ENCODE results near the gene CDKN2B-AS1. TPM values are rescaled to one million over a fixed set of nuclear protein-coding genes. Genes with fewer than 3 reads are reported as not detected.

Gene CDKN2B-AS1
- total and polyA plus RNA-seq, 4 donors: 0.58 to 8.0 (median 1.1) TPM

DNA sequence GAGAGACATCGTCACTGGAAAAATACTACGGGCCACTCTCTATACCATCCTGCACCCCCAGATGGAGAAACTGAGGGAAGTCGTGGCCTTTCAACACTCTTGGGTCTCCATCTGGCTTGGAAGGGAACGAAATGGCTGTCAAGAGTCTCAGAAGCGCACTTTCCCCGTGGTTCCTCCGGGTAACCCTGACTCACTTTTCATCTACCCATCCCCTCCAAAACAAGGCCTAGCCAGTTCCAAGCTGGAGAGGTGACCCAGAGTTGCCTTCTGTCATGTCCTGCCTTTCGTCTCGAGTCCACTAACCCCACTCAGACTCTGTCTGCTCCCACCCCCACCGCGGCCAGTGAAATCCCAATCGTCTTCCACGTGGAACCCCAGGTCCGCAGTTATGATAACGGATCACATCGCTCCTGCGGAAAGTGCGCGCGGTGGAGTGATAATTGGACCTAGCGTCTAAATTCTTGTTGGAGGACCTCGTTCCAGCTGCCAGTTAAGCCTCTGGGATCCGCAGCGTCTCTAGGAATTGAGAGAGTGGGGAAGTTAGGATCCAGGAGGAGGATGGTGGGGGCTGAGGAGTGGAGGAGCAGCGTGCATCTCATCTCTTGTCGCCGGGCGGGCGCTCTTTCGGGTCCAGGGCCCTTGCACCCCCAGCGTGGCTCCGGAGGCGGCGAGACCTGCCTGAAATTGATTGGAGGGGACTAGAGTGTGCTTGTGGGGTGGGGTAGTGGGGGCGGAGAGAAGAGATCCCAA lies 5.0 kb upstream of the CDKN2B-AS1 start:
- intact Hi-C loops (cut with DNase I): no loop called here
- Histone ChIP-seq H3K36me3 (ENCODE audit: control insufficient read depth in 1 of 2, insufficient read depth in 2 of 2, low read length in 1 of 2) (no peaks in the 10 kb centered on the region), H3K27ac (ENCODE audit: low read depth in 1 of 2, low read length in 2 of 2) (no peak overlapping the region), H3K27me3 (ENCODE audit: control insufficient read depth in 1 of 2, insufficient read depth in 2 of 2, low read length in 1 of 2) (no peaks in the 10 kb centered on the region), H3K4me1 (ENCODE audit: control insufficient read depth in 1 of 2, insufficient read depth in 2 of 2, low read length in 2 of 2) (no peaks in the 10 kb centered on the region), H3K9me3 (ENCODE audit: control insufficient read depth, low read length) (no peaks in the 10 kb centered on the region), H3K4me3 (ENCODE audit: low read length in 2 of 2) (no peak overlapping the region)
- ATAC-seq (ENCODE audit: low FRiP score) (no peak), DNase-seq (peak in 1 of 2 donors; percentile 73)
- 26 to 32% methylated on average over 35 of the region's 35 CpGs for WGBS, 2 donors

DNA sequence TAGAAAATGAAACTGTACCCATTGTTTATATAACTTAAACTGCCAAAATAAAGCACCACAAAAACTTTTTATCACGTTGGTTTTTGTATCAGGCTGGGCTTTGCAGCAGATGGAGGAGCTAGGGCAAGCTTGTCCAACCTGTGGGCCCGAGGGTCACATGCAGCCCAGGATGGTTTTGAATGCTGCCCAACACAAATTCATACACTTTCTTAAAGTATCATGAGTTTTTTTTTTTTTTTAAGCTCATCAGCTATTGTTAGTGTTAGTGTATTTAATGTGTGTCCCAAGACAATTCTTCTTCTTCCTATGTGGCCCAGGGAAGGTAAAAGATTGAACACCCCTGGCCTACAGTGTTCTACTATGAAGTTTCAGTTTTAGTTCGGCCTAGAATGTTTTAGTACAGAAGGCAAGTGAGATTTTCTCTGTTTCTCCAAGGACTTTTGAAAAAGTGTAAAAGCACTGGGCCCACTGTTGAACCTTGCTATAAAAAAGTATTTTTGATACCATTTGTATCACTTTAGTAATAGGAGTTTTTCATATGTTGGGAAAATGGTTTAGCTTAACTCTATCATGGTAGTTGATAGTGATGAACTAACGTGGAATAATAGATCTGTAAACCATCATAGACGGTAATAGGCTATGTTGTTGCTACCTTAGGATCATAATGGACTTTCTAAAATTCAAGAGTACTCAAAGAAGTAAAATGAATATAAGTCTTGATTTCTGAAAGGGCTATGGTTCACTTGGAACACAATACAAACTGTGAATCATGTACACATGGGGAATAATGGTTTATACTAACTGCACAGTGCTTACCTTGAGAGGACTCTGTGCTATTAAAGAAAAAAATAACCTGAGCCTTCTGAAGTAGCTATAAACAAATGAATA lies 3.3 kb upstream of the CDKN2B-AS1 start:
- H3K9me3 ChIP-seq (ENCODE audit: control insufficient read depth, low read length): no peaks in the 10 kb centered on the region
- no peaks in the 10 kb centered on the region for H3K27me3 ChIP-seq (ENCODE audit: control insufficient read depth in 1 of 2, insufficient read depth in 2 of 2, low read length in 1 of 2)
- DNase-seq (no peak), ATAC-seq (ENCODE audit: low FRiP score) (no peak)
- intact Hi-C loops (cut with DNase I): no loop called here
- 90% methylated on average over 5 of the region's 5 CpGs for WGBS, 2 donors
- H3K27ac ChIP-seq (ENCODE audit: low read depth in 1 of 2, low read length in 2 of 2): no peak overlapping the region
- no peak overlapping the region for H3K4me3 ChIP-seq (ENCODE audit: low read length in 2 of 2)
- H3K4me1 ChIP-seq (ENCODE audit: control insufficient read depth in 1 of 2, insufficient read depth in 2 of 2, low read length in 2 of 2): no peaks in the 10 kb centered on the region
- no peaks in the 10 kb centered on the region for H3K36me3 ChIP-seq (ENCODE audit: control insufficient read depth in 1 of 2, insufficient read depth in 2 of 2, low read length in 1 of 2)

DNA sequence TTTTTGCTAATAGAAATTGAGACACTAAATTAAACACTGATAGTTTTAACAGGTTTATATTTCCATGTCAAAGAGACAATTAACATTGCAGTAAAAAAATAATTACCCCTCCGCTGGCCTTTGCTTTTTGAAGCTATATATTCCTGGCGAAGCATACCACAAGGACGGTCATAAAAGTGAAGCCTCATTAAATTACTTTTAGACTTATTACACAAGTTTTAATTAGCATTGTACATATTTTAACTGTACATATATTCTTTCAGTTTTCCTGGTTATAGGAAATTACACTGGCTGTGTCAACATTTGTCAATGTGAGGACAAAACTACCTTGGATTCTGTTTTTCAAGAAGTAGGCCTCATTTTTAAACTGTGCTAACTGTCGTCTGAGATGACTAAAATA lies 1.6 kb upstream of the CDKN2B-AS1 start:
- ATAC-seq (ENCODE audit: low FRiP score) (no peak), DNase-seq (no peak)
- Histone ChIP-seq H3K9me3 (ENCODE audit: control insufficient read depth, low read length) (no peaks in the 10 kb centered on the region), H3K27ac (ENCODE audit: low read depth in 1 of 2, low read length in 2 of 2) (no peak overlapping the region), H3K27me3 (ENCODE audit: control insufficient read depth in 1 of 2, insufficient read depth in 2 of 2, low read length in 1 of 2) (no peaks in the 10 kb centered on the region), H3K36me3 (ENCODE audit: control insufficient read depth in 1 of 2, insufficient read depth in 2 of 2, low read length in 1 of 2) (no peaks in the 10 kb centered on the region), H3K4me3 (ENCODE audit: low read length in 2 of 2) (no peak overlapping the region), H3K4me1 (ENCODE audit: control insufficient read depth in 1 of 2, insufficient read depth in 2 of 2, low read length in 2 of 2) (no peaks in the 10 kb centered on the region)
- 98% methylated on average over 4 of the region's 4 CpGs for WGBS, 2 donors
- intact Hi-C loops (cut with DNase I): no loop called here

DNA sequence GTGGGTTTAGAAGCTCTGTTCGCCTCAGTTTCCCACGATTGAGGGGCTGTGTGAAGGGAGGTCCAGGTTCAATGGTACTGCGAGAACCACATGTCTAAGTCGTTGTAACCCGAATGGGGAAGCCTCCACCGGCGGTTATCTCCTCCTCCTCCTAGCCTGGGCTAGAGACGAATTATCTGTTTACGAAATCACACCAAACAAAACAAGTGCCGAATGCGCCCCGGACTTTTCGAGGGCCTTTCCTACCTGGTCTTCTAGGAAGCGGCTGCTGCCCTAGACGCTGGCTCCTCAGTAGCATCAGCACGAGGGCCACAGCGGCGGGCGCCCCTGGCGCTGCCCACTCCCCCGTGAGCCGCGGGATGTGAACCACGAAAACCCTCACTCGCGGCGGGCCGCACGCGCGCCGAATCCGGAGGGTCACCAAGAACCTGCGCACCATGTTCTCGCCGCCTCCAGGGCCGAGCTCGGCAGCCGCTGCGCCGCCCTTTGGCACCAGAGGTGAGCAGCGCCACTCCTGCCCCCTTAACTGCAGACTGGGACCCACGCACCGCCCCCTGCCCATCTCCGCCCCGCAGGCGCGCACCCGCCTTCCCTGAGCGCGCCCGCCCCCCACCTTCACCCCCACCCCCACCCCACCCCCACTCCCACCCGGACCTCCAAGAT lies 567 bp upstream of the CDKN2B-AS1 start, which contains the start of gene CDKN2A:
CDKN2A (minus strand) TSS at position 500 of the 663 bp plus-strand sequence.
- Histone ChIP-seq H3K4me1 (ENCODE audit: control insufficient read depth in 1 of 2, insufficient read depth in 2 of 2, low read length in 2 of 2) (no peaks in the 10 kb centered on the region), H3K4me3 (ENCODE audit: low read length in 2 of 2) (peak within 1 kb of the TSS; percentile 64 to 72), H3K9me3 (ENCODE audit: control insufficient read depth, low read length) (no peaks in the 10 kb centered on the region), H3K27me3 (ENCODE audit: control insufficient read depth in 1 of 2, insufficient read depth in 2 of 2, low read length in 1 of 2) (no peaks in the 10 kb centered on the region), H3K27ac (ENCODE audit: low read depth in 1 of 2, low read length in 2 of 2) (no peak within 1 kb of the TSS), H3K36me3 (ENCODE audit: control insufficient read depth in 1 of 2, insufficient read depth in 2 of 2, low read length in 1 of 2) (no peaks in the 10 kb centered on the region)
- 9 to 13% methylated on average over 42 to 53 of the region's 53 CpGs for WGBS, 2 donors
- intact Hi-C loops (cut with DNase I): no loop called here
- peak; percentile 40 for ATAC-seq (ENCODE audit: low FRiP score)
- DNase-seq: peak; percentile 55 to 80

DNA sequence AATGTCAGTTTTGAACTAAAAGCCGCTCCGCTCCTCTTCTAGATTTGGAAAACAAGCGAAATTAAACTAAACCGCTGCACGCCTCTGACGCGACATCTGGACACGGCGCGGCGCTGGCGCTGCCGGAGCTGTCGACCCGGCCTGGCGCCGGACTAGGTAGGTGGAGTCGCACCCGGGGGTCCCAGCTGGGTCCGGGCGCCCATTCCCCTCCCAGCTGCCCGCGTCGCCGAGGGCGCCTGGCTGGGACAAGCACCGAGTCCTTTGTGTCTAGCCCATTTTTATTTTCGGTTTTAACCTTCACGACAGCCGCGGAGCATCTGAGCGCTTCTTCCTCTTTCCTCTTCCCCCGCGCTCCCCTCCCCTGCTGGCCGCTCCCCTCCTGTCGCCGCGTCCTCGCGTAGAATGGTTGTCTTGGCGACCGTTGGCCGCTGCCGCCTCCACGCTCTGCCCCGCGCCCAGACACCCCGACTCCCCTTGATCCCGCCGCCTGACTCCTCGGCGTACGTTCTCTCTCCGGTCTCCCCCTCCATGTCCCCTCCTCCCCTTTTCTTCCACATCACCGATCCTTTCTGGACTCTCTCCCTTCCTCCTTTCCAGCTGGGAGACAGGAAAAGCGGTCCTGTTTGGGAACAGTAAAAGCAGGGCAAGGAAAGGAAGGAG lies 545 bp downstream of the CDKN2B-AS1 start:
- Histone ChIP-seq H3K9me3 (ENCODE audit: control insufficient read depth, low read length) (no peaks in the 10 kb centered on the region), H3K27me3 (ENCODE audit: control insufficient read depth in 1 of 2, insufficient read depth in 2 of 2, low read length in 1 of 2) (no peaks in the 10 kb centered on the region), H3K27ac (ENCODE audit: low read depth in 1 of 2, low read length in 2 of 2) (no peak overlapping the region), H3K4me3 (ENCODE audit: low read length in 2 of 2) (peak overlapping the region; percentile 64 to 72), H3K36me3 (ENCODE audit: control insufficient read depth in 1 of 2, insufficient read depth in 2 of 2, low read length in 1 of 2) (no peaks in the 10 kb centered on the region), H3K4me1 (ENCODE audit: control insufficient read depth in 1 of 2, insufficient read depth in 2 of 2, low read length in 2 of 2) (no peaks in the 10 kb centered on the region)
- DNase-seq: peak; percentile 89 to 91
- intact Hi-C loops (cut with DNase I): no loop called here
- 0 to 1% methylated on average over 55 to 56 of the region's 56 CpGs for WGBS, 2 donors
- ATAC-seq (ENCODE audit: low FRiP score): peak; percentile 80

DNA sequence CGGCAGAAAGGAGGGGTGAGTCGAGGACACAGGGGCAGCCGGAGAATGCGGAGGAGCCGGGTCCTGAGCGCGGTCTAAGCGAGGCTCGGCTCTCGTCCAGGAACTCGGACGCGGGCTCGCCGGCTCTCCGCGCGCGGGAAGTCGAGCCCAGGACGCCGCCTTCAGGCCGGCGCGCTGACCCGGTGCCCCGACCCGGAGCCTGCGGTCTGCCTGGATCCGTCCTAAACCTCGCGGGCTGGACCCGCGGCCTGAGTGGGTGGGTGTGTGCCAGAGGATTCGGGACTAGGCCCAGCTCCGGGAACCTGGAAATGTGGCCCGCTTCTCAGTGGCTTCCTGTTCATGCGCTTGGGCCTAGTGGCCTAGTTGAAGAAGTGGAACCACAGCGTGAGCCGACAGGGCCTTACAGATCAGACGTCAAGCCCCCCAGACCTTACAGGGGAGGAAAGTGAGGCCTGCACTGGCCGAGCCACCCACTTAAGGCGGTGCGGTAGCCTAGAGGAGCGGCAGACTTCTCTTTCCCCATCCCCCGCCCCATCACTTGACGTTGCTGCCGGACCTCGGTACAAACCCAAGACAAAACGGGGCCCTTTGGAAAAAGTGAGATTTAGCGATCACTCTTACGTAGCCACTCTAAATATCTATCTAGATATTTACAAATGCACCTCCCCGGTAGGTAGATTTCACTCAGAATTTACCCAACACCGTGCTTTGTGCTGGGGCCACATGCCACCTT lies 1.2 kb downstream of the CDKN2B-AS1 start:
- DNase-seq (peak; percentile 69 to 86), ATAC-seq (ENCODE audit: low FRiP score) (peak; percentile 67)
- WGBS, 2 donors: 30% methylated on average over 54 of the region's 54 CpGs
- intact Hi-C loops (cut with DNase I): no loop called here
- Histone ChIP-seq H3K4me3 (ENCODE audit: low read length in 2 of 2) (peak overlapping the region; percentile 64 to 72), H3K27ac (ENCODE audit: low read depth in 1 of 2, low read length in 2 of 2) (no peak overlapping the region), H3K36me3 (ENCODE audit: control insufficient read depth in 1 of 2, insufficient read depth in 2 of 2, low read length in 1 of 2) (no peaks in the 10 kb centered on the region), H3K27me3 (ENCODE audit: control insufficient read depth in 1 of 2, insufficient read depth in 2 of 2, low read length in 1 of 2) (no peaks in the 10 kb centered on the region), H3K4me1 (ENCODE audit: control insufficient read depth in 1 of 2, insufficient read depth in 2 of 2, low read length in 2 of 2) (no peaks in the 10 kb centered on the region), H3K9me3 (ENCODE audit: control insufficient read depth, low read length) (no peaks in the 10 kb centered on the region)

DNA sequence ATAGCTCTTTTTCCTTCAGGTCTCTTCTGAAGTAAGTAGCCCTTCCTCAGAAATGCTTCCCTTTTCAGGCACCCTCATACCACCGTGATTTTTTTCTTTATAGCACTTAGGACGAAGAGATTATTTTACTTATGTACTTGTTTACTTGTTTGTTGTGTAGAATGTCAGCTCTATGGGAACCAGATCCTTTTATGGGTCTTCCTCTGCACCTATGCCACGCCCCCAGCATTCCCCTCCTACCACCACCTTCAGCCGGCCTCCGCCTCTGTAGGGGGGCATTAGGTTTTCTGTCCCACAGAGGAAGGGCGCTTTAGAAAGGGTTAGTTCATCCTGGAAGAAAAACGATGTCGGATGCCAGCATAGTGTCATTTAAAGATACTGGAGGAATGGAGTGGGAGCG lies 1.8 kb downstream of the CDKN2B-AS1 start:
- WGBS, 2 donors: 92 to 94% methylated on average over 9 of the region's 9 CpGs
- intact Hi-C loops (cut with DNase I): no loop called here

DNA sequence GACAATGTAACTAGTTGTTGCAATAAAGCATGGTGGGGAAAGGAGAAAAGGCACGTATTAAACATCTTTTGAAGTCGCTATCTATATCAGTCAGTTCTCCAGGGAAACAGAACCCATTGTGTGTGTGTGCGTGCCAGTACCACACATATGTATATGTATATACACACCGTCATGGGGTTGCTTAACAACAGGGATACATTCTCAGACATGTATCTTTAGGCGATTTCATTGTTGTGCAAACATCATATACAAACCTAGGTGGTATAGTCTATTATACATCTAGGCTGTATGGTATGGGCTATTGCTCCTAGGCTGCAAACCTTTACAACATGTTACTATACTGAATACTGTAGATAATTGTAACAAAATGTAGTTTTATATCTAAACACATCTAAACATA lies 2.3 kb downstream of the CDKN2B-AS1 start:
- DNase-seq (no peak), ATAC-seq (ENCODE audit: low FRiP score) (no peak)
- WGBS, 2 donors: 88 to 98% methylated on average over 5 of the region's 5 CpGs
- Histone ChIP-seq H3K4me1 (ENCODE audit: control insufficient read depth in 1 of 2, insufficient read depth in 2 of 2, low read length in 2 of 2) (no peaks in the 10 kb centered on the region), H3K36me3 (ENCODE audit: control insufficient read depth in 1 of 2, insufficient read depth in 2 of 2, low read length in 1 of 2) (no peaks in the 10 kb centered on the region), H3K9me3 (ENCODE audit: control insufficient read depth, low read length) (no peaks in the 10 kb centered on the region), H3K27ac (ENCODE audit: low read depth in 1 of 2, low read length in 2 of 2) (no peak overlapping the region), H3K27me3 (ENCODE audit: control insufficient read depth in 1 of 2, insufficient read depth in 2 of 2, low read length in 1 of 2) (no peaks in the 10 kb centered on the region), H3K4me3 (ENCODE audit: low read length in 2 of 2) (no peak overlapping the region)
- intact Hi-C loops (cut with DNase I): no loop called here

More for the DNA sequence above, 1.8 kb downstream of the CDKN2B-AS1 start:
- H3K9me3 ChIP-seq (ENCODE audit: control insufficient read depth, low read length): no peaks in the 10 kb centered on the region
- no peaks in the 10 kb centered on the region for H3K36me3 ChIP-seq (ENCODE audit: control insufficient read depth in 1 of 2, insufficient read depth in 2 of 2, low read length in 1 of 2)
- H3K27ac ChIP-seq (ENCODE audit: low read depth in 1 of 2, low read length in 2 of 2): no peak overlapping the region
- no peaks in the 10 kb centered on the region for H3K27me3 ChIP-seq (ENCODE audit: control insufficient read depth in 1 of 2, insufficient read depth in 2 of 2, low read length in 1 of 2)
- DNase-seq (no peak), ATAC-seq (ENCODE audit: low FRiP score) (no peak)
- no peaks in the 10 kb centered on the region for H3K4me1 ChIP-seq (ENCODE audit: control insufficient read depth in 1 of 2, insufficient read depth in 2 of 2, low read length in 2 of 2)
- no peak overlapping the region for H3K4me3 ChIP-seq (ENCODE audit: low read length in 2 of 2)
